ENCODE data around the gene EGFLAM. TPM values are rescaled to one million over a fixed set of nuclear protein-coding genes. Genes with fewer than 3 reads are reported as not detected.

The EGFLAM gene
- total and polyA plus RNA-seq, 2 donors (not counting 3 experiments of a cell fraction or from before 2014, with no cell fraction given): 1.2 to 2.7 TPM

DNA sequence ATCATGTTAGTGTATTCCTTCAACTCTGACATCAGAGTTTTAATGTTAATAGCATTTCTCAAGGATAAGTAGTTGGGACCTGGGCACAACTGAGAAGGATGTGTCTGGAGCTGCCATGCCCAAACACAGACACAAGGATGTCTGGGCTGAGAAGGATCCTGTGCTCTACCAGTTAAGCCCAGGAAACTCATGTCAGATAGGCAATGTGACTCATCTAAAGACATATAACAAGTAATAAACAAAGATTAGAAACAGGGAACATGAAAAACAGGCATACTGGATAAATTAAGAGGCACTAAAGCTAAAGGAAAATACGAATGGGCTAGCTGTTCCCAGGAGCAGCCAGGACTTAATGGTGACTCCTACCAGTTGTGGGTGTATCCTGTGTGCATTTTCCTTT is 9.1 kb upstream of the EGFLAM start:
- DNase-seq (ENCODE audit: low read depth, low spot score): no peak
- Histone ChIP-seq H3K79me2 (ENCODE audit: control insufficient read depth, insufficient read depth, low read length) (no peaks in the 10 kb centered on the region), H3K4me2 (ENCODE audit: insufficient read depth, low read length) (no peak overlapping the region), H3K36me3 (ENCODE audit: control insufficient read depth in 2 of 2, extremely low read depth in 1 of 2, insufficient read depth in 2 of 2, low read length in 2 of 2) (no peaks in the 10 kb centered on the region), H3K27me3 (ENCODE audit: control insufficient read depth in 2 of 2, insufficient read depth in 2 of 2, low read length in 2 of 2) (no peaks in the 10 kb centered on the region), H3K4me1 (ENCODE audit: control insufficient read depth, extremely low read depth, insufficient read depth, low read length) (no peaks in the 10 kb centered on the region), H3K4me3 (replicated peaks in 1 of 3; ENCODE audit: insufficient read depth in 1 of 3, low read depth in 1 of 3, low read length in 3 of 3) (no peak overlapping the region), H2AFZ (ENCODE audit: low read depth, low read length) (no peak overlapping the region), H3K9me3 (replicated peaks; ENCODE audit: control insufficient read depth, insufficient read depth, low read length) (no peaks in the 10 kb centered on the region), H3K9ac (replicated peaks; ENCODE audit: extremely low read depth, insufficient read depth, low read length) (no peak overlapping the region), H4K20me1 (replicated peaks; ENCODE audit: control insufficient read depth, extremely low read depth, insufficient read depth, low read length) (no peaks in the 10 kb centered on the region), H3K27ac (ENCODE audit: insufficient read depth, low read depth, low read length) (no peak overlapping the region), H3K9me1 (replicated peaks; ENCODE audit: control insufficient read depth, extremely low read depth, insufficient read depth, low read length) (no peaks in the 10 kb centered on the region)
- dilution Hi-C loops (cut with MboI; ENCODE audit: extremely low pct_ligation_motif_present, low sequenced_read_pairs) (no loop called here), intact Hi-C loops (cut with micrococcal nuclease) (no loop called here)
- BruUV-seq (replicated peaks): no TSS peak
- no peak for TF ChIP-seq GATA2 (IDR thresholded peaks at IDR 0.05; ENCODE audit: insufficient read depth, insufficient read length, low read depth, low read length)
- no peak for TF ChIP-seq MAX (IDR thresholded peaks at IDR 0.05; ENCODE audit: insufficient read depth, insufficient read length)
- no peak for TF ChIP-seq POLR2AphosphoS5 (IDR thresholded peaks at IDR 0.05; ENCODE audit: insufficient read depth, low read depth, low read length)
- TF ChIP-seq MYC (IDR thresholded peaks at IDR 0.05; ENCODE audit: low read depth, low read length): no peak
- TF ChIP-seq EZH2 (IDR thresholded peaks at IDR 0.05; ENCODE audit: borderline replicate concordance, low read depth, low read length, severe bottlenecking): no peak
- TF ChIP-seq JUN (IDR thresholded peaks at IDR 0.05; ENCODE audit: borderline replicate concordance, insufficient read depth, insufficient read length, low read depth): no peak
- no peak for TF ChIP-seq POLR2A (IDR thresholded peaks at IDR 0.05; ENCODE audit: low read depth, low read length)
- ChIA-PET CTCF (interaction anchor here (1.3 to 2.5 kb wide), 3 partner anchors 10 to 561 kb away, joined by 3 to 11 read pairs (median 4); no protein-coding TSS in a partner anchor), POLR2A (no interaction called here)
- FAIRE-seq: no peak

DNA sequence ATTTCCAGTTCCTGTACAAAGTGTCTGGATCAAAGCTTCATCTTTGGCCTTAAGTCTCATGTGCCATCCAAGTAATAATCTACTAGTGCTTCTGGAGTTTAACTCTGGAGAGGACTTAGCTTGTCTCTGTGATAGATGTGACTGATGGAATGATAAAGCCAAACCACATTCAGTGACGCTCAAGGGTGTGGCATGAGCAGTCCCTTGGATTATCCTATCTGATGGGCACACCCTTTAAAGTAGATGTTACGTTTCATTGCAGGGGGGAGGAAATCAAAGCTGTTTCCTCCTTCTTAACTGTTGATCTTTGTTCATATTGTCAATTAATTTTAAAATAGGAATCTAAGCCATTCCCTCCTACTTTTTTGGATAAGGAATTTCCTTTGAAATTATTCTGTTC is 8.5 kb upstream of the EGFLAM start:
- no peaks in the 10 kb centered on the region for H3K9me3 ChIP-seq (replicated peaks; ENCODE audit: control insufficient read depth, insufficient read depth, low read length)
- no peaks in the 10 kb centered on the region for H4K20me1 ChIP-seq (replicated peaks; ENCODE audit: control insufficient read depth, extremely low read depth, insufficient read depth, low read length)
- no peak for TF ChIP-seq MYC (IDR thresholded peaks at IDR 0.05; ENCODE audit: low read depth, low read length)
- no peak for TF ChIP-seq MAX (IDR thresholded peaks at IDR 0.05; ENCODE audit: insufficient read depth, insufficient read length)
- no peak for TF ChIP-seq JUN (IDR thresholded peaks at IDR 0.05; ENCODE audit: borderline replicate concordance, insufficient read depth, insufficient read length, low read depth)
- no peak for TF ChIP-seq CTCF (IDR thresholded peaks at IDR 0.05; ENCODE audit: extremely low read depth in 1 of 2, insufficient read depth in 1 of 2, low read depth in 1 of 2, low read length in 2 of 2)
- TF ChIP-seq GATA2 (IDR thresholded peaks at IDR 0.05; ENCODE audit: insufficient read depth, insufficient read length, low read depth, low read length): no peak
- POLR2A ChIA-PET: no interaction called here
- no peaks in the 10 kb centered on the region for H3K36me3 ChIP-seq (ENCODE audit: control insufficient read depth in 2 of 2, extremely low read depth in 1 of 2, insufficient read depth in 2 of 2, low read length in 2 of 2)
- no peak overlapping the region for H2AFZ ChIP-seq (ENCODE audit: low read depth, low read length)
- dilution Hi-C loops (cut with MboI; ENCODE audit: extremely low pct_ligation_motif_present, low sequenced_read_pairs) (no loop called here), intact Hi-C loops (cut with micrococcal nuclease) (no loop called here)
- H3K9ac ChIP-seq (replicated peaks; ENCODE audit: extremely low read depth, insufficient read depth, low read length): no peak overlapping the region
- no peak for DNase-seq (ENCODE audit: low read depth, low spot score)
- no TSS peak for BruUV-seq (replicated peaks)
- no peak overlapping the region for H3K4me3 ChIP-seq (replicated peaks in 1 of 3; ENCODE audit: insufficient read depth in 1 of 3, low read depth in 1 of 3, low read length in 3 of 3)
- H3K4me1 ChIP-seq (ENCODE audit: control insufficient read depth, extremely low read depth, insufficient read depth, low read length): no peaks in the 10 kb centered on the region
- no peak for FAIRE-seq
- H3K27me3 ChIP-seq (ENCODE audit: control insufficient read depth in 2 of 2, insufficient read depth in 2 of 2, low read length in 2 of 2): no peaks in the 10 kb centered on the region
- no peak overlapping the region for H3K27ac ChIP-seq (ENCODE audit: insufficient read depth, low read depth, low read length)
- H3K4me2 ChIP-seq (ENCODE audit: insufficient read depth, low read length): no peak overlapping the region
- H3K79me2 ChIP-seq (ENCODE audit: control insufficient read depth, insufficient read depth, low read length): no peaks in the 10 kb centered on the region
- CTCF ChIA-PET: interaction anchor here (1.3 to 2.5 kb wide), 2 partner anchors 16 to 560 kb away, joined by 3 to 11 read pairs; no protein-coding TSS in a partner anchor
- H3K9me1 ChIP-seq (replicated peaks; ENCODE audit: control insufficient read depth, extremely low read depth, insufficient read depth, low read length): no peaks in the 10 kb centered on the region
